Nephron (organoid): ENCODE results near the gene SNRNP40.

ENCODE experiments used
- H3K27ac Mint-ChIP-seq, 3 experiments: 2 replicates each; pipeline ENCODE4 v1.8.0; 2020; ENCODE audit warnings: mixed read lengths in 3 of 3, mild to moderate bottlenecking in 2 of 3, moderate library complexity in 1 of 3
- H3K27me3 Mint-ChIP-seq: 2 replicates; pipeline ENCODE4 v1.8.0; 2021; ENCODE audit warnings: low read depth, mild to moderate bottlenecking, moderate library complexity, mixed read lengths
- H3K36me3 Mint-ChIP-seq: 2 replicates; pipeline ENCODE4 v1.8.0; 2020; ENCODE audit warnings: low read depth, mixed read lengths
- H3K4me1 Mint-ChIP-seq: 2 replicates; pipeline ENCODE4 v1.8.0; 2020; ENCODE audit warnings: mixed read lengths
- H3K4me3 Mint-ChIP-seq, 3 experiments: 2 replicates each; pipeline ENCODE4 v1.8.0; 2020; ENCODE audit warnings: mild to moderate bottlenecking in 3 of 3, mixed read lengths in 3 of 3, moderate library complexity in 2 of 3
- H3K9me3 Mint-ChIP-seq: 2 replicates; pipeline ENCODE4 v1.8.0; 2020; ENCODE audit warnings: mixed read lengths
- TF ChIP-seq, protein P1 (sequence below), 3 experiments: fragments of 200-600 bp; sonication (generic); IDR thresholded peaks; one replicate each; pipeline ENCODE4 v1.5.0; 2021; ENCODE audit warnings: antibody characterized with exemption in 3 of 3; ENCODE audit not compliant: unreplicated experiment in 3 of 3

The SNRNP40 gene

DNA sequence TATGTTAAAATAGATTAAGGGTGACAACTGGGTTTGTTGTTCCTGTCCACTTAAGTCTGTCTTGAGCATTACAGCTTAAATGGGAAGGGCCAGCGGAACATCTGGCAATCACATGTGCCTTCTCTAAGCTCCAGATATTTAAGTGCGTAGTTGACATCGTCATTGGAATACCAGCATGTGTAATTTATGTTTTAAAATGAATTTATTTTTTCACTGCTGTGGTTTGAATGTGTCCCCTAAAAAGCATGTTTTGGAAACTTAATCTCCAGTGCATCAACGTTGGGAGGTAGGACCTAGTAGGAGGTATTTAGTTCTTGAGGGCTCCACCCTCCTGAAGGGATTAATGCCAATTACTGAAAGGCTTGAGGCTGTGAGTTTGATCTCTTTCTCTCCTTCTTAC, 13.6 kb upstream of the SNRNP40 start:
- Mint-ChIP-seq H3K9me3 (no peaks in the 10 kb centered on the region), H3K36me3 (peaks cover 57% of the 10 kb centered on the region), H3K27ac (no peak overlapping the region), H3K4me3 (no peak overlapping the region), H3K4me1 (no peaks in the 10 kb centered on the region), H3K27me3 (no peaks in the 10 kb centered on the region)
- TF ChIP-seq, protein P1, sequence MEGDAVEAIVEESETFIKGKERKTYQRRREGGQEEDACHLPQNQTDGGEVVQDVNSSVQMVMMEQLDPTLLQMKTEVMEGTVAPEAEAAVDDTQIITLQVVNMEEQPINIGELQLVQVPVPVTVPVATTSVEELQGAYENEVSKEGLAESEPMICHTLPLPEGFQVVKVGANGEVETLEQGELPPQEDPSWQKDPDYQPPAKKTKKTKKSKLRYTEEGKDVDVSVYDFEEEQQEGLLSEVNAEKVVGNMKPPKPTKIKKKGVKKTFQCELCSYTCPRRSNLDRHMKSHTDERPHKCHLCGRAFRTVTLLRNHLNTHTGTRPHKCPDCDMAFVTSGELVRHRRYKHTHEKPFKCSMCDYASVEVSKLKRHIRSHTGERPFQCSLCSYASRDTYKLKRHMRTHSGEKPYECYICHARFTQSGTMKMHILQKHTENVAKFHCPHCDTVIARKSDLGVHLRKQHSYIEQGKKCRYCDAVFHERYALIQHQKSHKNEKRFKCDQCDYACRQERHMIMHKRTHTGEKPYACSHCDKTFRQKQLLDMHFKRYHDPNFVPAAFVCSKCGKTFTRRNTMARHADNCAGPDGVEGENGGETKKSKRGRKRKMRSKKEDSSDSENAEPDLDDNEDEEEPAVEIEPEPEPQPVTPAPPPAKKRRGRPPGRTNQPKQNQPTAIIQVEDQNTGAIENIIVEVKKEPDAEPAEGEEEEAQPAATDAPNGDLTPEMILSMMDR (IDR thresholded peaks at IDR 0.05; ENCODE audit: unreplicated experiment in 3 of 3): no peak

DNA sequence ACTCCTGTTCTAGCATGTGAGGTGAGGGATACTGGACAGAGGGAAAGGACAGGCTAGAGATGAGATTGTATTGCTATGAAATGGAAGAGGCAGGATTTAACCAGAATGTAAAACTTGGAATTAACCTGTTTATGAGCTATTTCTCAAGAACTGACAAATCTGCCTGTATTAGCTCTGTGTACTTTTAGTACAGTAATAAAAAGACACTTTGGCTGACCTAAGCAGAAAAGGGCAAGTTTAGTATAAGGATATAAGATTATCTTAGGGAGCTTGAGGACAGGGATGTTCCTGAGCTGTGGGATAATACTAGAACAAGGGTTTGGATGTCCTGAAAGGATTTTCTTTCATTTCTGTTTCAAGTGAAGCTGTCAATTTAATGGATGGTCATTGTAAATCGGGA, 11.4 kb upstream of the SNRNP40 start:
- no peak overlapping the region for H3K4me3 Mint-ChIP-seq
- H3K27me3 Mint-ChIP-seq: no peaks in the 10 kb centered on the region
- H3K27ac Mint-ChIP-seq: no peak overlapping the region
- H3K4me1 Mint-ChIP-seq: no peaks in the 10 kb centered on the region
- H3K9me3 Mint-ChIP-seq: no peaks in the 10 kb centered on the region
- TF ChIP-seq, protein P1 (IDR thresholded peaks at IDR 0.05; ENCODE audit: unreplicated experiment in 3 of 3): no peak
- peaks cover 35% of the 10 kb centered on the region for H3K36me3 Mint-ChIP-seq

DNA sequence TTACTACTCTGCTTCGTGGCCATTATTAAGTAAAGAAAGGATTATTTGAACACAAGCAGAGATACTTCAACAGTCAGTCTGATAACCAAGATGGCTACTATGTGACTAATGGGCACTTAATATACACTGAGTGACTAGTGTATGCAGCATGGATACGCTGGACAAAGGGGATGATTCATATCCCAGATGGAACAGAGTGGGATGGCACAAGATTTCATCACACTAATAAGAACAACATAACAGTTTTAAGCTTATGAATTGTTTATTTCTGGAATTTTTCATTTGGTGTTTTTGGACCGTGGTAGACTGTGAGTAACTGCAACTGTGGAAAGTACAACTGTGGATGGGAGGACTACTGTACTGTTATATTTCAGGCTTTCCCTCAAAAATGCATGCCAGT, 9.7 kb upstream of the SNRNP40 start:
- TF ChIP-seq, protein P1 (IDR thresholded peaks at IDR 0.05; ENCODE audit: unreplicated experiment in 3 of 3): no peak
- no peak overlapping the region for H3K27ac Mint-ChIP-seq
- H3K4me3 Mint-ChIP-seq: no peak overlapping the region
- peaks cover 24% of the 10 kb centered on the region for H3K36me3 Mint-ChIP-seq
- H3K4me1 Mint-ChIP-seq: no peaks in the 10 kb centered on the region
- no peaks in the 10 kb centered on the region for H3K27me3 Mint-ChIP-seq
- H3K9me3 Mint-ChIP-seq: no peaks in the 10 kb centered on the region

DNA sequence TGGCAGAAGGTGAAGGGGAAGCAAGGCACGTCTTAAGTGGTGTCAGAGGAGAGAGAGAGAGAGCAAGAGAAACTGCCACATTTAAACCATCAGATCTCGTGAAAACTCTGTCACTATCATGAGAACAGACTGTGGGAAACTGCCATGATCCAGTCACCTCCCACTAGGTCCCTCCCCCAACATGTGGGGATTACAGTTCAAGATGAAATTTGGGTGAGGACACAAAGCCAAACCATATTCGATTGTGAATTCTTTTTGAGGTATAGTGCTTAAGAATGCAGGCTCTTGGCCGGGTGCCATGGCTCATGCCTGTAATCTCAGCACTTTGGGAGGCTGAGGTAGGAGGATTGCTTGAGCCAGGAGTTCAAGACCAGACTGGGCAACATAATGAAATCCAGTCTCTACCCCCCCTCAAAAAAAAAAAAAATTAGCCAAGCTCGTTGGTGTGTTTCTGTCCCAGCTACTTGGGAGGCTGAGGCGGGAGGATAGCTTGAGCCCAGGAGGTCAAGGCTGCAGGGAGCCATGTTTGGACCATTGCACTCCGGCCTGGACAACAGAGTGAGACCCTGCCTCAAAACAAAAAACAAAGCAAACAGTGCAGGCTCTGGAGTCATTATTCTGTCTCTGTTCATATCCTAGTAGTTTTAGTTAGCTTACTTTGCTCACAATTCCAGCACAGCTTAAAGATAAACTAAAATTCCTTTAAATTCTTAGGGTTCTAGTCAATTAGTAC, 6.3 kb upstream of the SNRNP40 start:
- H3K27me3 Mint-ChIP-seq: no peaks in the 10 kb centered on the region
- H3K4me3 Mint-ChIP-seq: no peak overlapping the region
- H3K9me3 Mint-ChIP-seq: no peaks in the 10 kb centered on the region

DNA sequence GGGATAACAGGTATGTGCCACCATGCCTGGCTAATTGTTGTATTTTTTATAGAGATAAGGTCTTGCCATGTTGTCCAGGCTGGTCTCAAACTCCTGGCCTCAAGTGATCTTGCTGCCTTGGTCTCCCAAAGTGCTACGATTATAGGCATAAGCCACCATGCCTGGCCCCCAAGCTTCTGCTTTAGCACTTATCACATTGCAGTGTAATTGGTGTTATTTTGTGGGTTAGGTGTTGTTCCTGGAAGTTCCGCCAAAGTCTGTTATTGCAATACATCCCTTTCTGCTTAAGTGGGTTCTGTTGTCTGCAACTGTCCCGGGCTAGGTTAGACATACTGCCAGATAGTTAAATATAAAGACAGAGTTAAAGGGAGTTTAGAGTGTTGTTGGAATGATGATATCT, 3.6 kb upstream of the SNRNP40 start:
- H3K36me3 Mint-ChIP-seq: no peaks in the 10 kb centered on the region
- peak overlapping the region in 2 of 3 experiments; percentile 24 to 50 for H3K4me3 Mint-ChIP-seq
- H3K9me3 Mint-ChIP-seq: no peaks in the 10 kb centered on the region
- TF ChIP-seq, protein P1 (IDR thresholded peaks at IDR 0.05; ENCODE audit: unreplicated experiment in 3 of 3): no peak
- H3K4me1 Mint-ChIP-seq: peaks cover 21% of the 10 kb centered on the region
- H3K27me3 Mint-ChIP-seq: no peaks in the 10 kb centered on the region
- no peak overlapping the region for H3K27ac Mint-ChIP-seq

More for the DNA sequence above, 6.3 kb upstream of the SNRNP40 start:
- no peak overlapping the region for H3K27ac Mint-ChIP-seq
- TF ChIP-seq, protein P1 (IDR thresholded peaks at IDR 0.05; ENCODE audit: unreplicated experiment in 3 of 3): no peak
- peaks cover 5% of the 10 kb centered on the region for H3K36me3 Mint-ChIP-seq
- H3K4me1 Mint-ChIP-seq: peaks cover 15% of the 10 kb centered on the region

DNA sequence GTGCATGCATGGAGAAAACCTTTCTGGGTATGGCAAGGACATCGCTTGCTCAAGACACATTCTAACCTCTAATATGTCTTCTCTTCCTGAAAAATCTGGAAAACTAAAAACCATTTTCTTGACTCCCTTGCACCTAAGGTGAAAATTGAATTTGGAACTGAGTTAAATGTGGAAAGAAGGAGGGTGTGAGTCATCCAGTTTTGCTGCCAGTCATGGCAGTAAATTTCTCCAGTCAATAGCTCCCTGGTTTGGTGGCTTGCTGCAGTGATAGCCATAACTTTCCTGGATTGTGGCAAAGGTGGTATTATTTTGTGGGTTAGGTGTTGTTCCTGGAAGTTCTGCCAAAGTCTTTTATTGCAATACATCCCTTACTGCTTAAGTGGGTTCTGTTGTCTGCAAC, 2.8 kb upstream of the SNRNP40 start:
- peaks cover 26% of the 10 kb centered on the region for H3K4me1 Mint-ChIP-seq
- H3K27me3 Mint-ChIP-seq: no peaks in the 10 kb centered on the region
- TF ChIP-seq, protein P1 (IDR thresholded peaks at IDR 0.05; ENCODE audit: unreplicated experiment in 3 of 3): no peak
- no peaks in the 10 kb centered on the region for H3K9me3 Mint-ChIP-seq
- peak overlapping the region in 2 of 3 experiments; percentile 14 to 22 for H3K4me3 Mint-ChIP-seq
- H3K27ac Mint-ChIP-seq: no peak overlapping the region
- peaks cover 5% of the 10 kb centered on the region for H3K36me3 Mint-ChIP-seq
